ENCODE measurements around the gene NPHP3.

- TF ChIP-seq EZH2 (IDR thresholded peaks at IDR 0.05; ENCODE audit: borderline replicate concordance, low read depth, low read length, severe bottlenecking) (no peak), CTCF (IDR thresholded peaks at IDR 0.05; ENCODE audit: borderline replicate concordance, extremely low read depth, low read length, poor library complexity, severe bottlenecking) (peak; percentile 84)
Measured at GRCh38 chr3:132726341-132726823, 4.2 kb upstream of the NPHP3 start.

Data from DND-41 (cell line).